PC-3 (cell line): ENCODE measurements around the gene PPP1R16B.
"Not testable (repeated sequence)": the region's sequence is repeated elsewhere in the genome, so short reads cannot be mapped to it uniquely, and the experiment has no call there.

ENCODE experiments used
- CTCF ChIP-seq: fragments of 300-600 bp; sonication (generic); conservative IDR thresholded peaks from 2 replicates; pipeline ENCODE4 v1.5.1; 2017; ENCODE audit warnings: antibody characterized with exemption, low read depth, mild to moderate bottlenecking, low read length
- EZH2 ChIP-seq: fragments of 300-600 bp; sonication (generic); IDR thresholded peaks from one replicate; pipeline ENCODE4 v1.6.1; 2017; ENCODE audit warnings: antibody characterized with exemption, mild to moderate bottlenecking, low read length; ENCODE audit not compliant: unreplicated experiment
- EZH2phosphoT487 ChIP-seq: fragments of 300-600 bp; sonication (generic); IDR thresholded peaks from 2 replicates; pipeline ENCODE4 v1.6.1; 2018; ENCODE audit warnings: mild to moderate bottlenecking, antibody characterized with exemption, low read length, borderline replicate concordance

- TF ChIP-seq EZH2phosphoT487, CTCF, EZH2: not testable (repeated sequence)
These were observed 54.4 kb downstream of the PPP1R16B start for GRCh38 chr20:38859857-38860256.
